MM.1S (cell line): ENCODE results near the gene TMEM218.

ENCODE experiments used
- DNase-seq: peaks from one replicate; pipeline ENCODE4 v3.0.0-alpha.2; 2015
- H2AFZ ChIP-seq: fragments of 300-600 bp; sonication (generic); 2 replicates; pipeline ENCODE4 v1.6.0; 2016; ENCODE audit warnings: antibody characterized with exemption, low read length
- H3F3A ChIP-seq: fragments of 300-600 bp; sonication (generic); 2 replicates; pipeline ENCODE4 v1.6.1; 2016; ENCODE audit warnings: mild to moderate bottlenecking, antibody characterized with exemption, low read length, moderate library complexity, mixed read lengths; ENCODE audit not compliant: insufficient read depth
- H3K27ac ChIP-seq: fragments of 300-600 bp; sonication (generic); 2 replicates; pipeline ENCODE4 v1.5.1; 2016; ENCODE audit warnings: mild to moderate bottlenecking, low read length
- H3K27me3 ChIP-seq: fragments of 300-600 bp; sonication (generic); replicated peaks from 2 replicates; pipeline ENCODE4 v1.6.0; 2016; ENCODE audit warnings: low read length; ENCODE audit not compliant: insufficient read depth
- H3K36me3 ChIP-seq: fragments of 300-600 bp; sonication (generic); replicated peaks from 2 replicates; pipeline ENCODE4 v1.6.1; 2016; ENCODE audit warnings: mild to moderate bottlenecking, low read length, mixed read lengths; ENCODE audit not compliant: insufficient read depth
- H3K4me1 ChIP-seq: fragments of 300-600 bp; sonication (generic); 2 replicates; pipeline ENCODE4 v1.6.1; 2016; ENCODE audit warnings: low read length, mixed read lengths
- H3K4me2 ChIP-seq: fragments of 300-600 bp; sonication (generic); 2 replicates; pipeline ENCODE4 v1.6.0; 2016; ENCODE audit warnings: low read depth, low read length
- H3K4me3 ChIP-seq: fragments of 300-600 bp; sonication (generic); 2 replicates; pipeline ENCODE4 v1.5.1; 2016; ENCODE audit warnings: low read length, mixed read lengths
- H3K79me2 ChIP-seq: fragments of 300-600 bp; sonication (generic); 2 replicates; pipeline ENCODE4 v1.6.1; 2016; ENCODE audit warnings: mixed run types, low read length, mixed read lengths
- H3K9ac ChIP-seq: fragments of 300-600 bp; sonication (generic); 2 replicates; pipeline ENCODE4 v1.6.1; 2016; ENCODE audit warnings: low read length, mixed read lengths
- H3K9me2 ChIP-seq: fragments of 300-600 bp; sonication (generic); replicated peaks from 2 replicates; pipeline ENCODE4 v1.6.1; 2016; ENCODE audit warnings: mild to moderate bottlenecking, low read length, mixed read lengths; ENCODE audit not compliant: insufficient read depth
- H3K9me3 ChIP-seq: fragments of 300-600 bp; sonication (generic); replicated peaks from 2 replicates; pipeline ENCODE4 v1.6.1; 2016; ENCODE audit warnings: mild to moderate bottlenecking, low read length, mixed read lengths; ENCODE audit not compliant: insufficient read depth
- H4K20me1 ChIP-seq: fragments of 300-600 bp; sonication (generic); 2 replicates; pipeline ENCODE4 v1.6.1; 2016; ENCODE audit warnings: mild to moderate bottlenecking, low read length, moderate library complexity, mixed read lengths; ENCODE audit not compliant: insufficient read depth
- EZH2 ChIP-seq: fragments of 300-600 bp; sonication (generic); optimal IDR thresholded peaks from 2 replicates; pipeline ENCODE3; 2017; ENCODE audit warnings: low read depth, mild to moderate bottlenecking, antibody characterized with exemption, low read length, mixed read lengths
- EZH2phosphoT487 ChIP-seq: fragments of 300-600 bp; sonication (generic); IDR thresholded peaks from 2 replicates; pipeline ENCODE4 v1.6.1; 2018; ENCODE audit warnings: antibody characterized with exemption, low read length
- TF ChIP-seq, protein P1 (sequence below): fragments of 300-600 bp; sonication (generic); IDR thresholded peaks from 2 replicates; pipeline ENCODE4 v1.5.1; 2016; ENCODE audit warnings: antibody characterized with exemption, low read length, mixed read lengths

TMEM218 gene

DNA sequence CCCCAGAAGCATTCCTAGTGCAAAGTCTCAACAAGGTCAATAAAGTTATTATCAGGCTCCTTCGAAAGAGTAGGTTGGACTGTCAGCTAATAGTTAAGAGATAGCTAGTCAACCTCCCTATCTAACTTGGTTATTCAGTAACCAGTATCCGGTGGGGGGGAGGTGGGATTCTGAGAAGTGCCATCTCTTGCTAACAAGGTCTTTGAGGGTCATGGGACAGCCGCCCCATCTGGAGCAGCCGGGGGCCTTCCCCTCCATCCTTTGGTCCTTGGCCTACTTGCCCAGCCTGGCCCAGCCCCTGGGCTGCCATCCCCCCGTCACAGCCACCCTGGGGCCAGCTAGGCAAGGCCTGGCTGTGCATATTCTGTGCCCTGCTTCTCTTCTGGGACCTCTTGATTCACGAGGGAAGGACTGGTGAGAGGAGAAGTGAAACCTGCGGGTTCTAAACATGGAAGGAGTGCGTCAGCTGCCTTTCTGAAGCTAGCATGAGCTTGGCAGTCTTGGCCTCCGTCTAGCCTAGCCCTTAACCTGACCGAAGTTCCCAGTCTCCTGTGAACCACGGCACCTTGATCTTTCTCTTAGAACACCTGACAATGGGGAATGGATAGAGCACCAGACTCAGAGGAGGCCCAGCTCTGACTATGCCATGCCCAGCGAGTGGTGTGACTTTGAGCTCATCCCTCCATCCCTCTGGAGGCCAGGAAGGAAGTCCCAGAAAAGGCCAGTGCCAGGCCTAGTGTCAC lies 39.0 kb downstream of the TMEM218 start:
- Histone ChIP-seq H3F3A (peaks cover 11% of the 10 kb centered on the region; the same call in 1 of the 2 replicates), H2AFZ (peak overlapping the region; percentile 68), H3K27me3 (no peaks in the 10 kb centered on the region), H3K79me2 (no peaks in the 10 kb centered on the region), H3K4me3 (no peak overlapping the region), H3K9ac (peak overlapping the region; percentile 46), H3K9me2 (no peaks in the 10 kb centered on the region), H4K20me1 (no peaks in the 10 kb centered on the region), H3K4me2 (peak overlapping the region; percentile 29), H3K36me3 (no peaks in the 10 kb centered on the region), H3K9me3 (no peaks in the 10 kb centered on the region), H3K27ac (peak overlapping the region; percentile 88), H3K4me1 (peaks cover 38% of the 10 kb centered on the region)
- TF ChIP-seq, protein P1, sequence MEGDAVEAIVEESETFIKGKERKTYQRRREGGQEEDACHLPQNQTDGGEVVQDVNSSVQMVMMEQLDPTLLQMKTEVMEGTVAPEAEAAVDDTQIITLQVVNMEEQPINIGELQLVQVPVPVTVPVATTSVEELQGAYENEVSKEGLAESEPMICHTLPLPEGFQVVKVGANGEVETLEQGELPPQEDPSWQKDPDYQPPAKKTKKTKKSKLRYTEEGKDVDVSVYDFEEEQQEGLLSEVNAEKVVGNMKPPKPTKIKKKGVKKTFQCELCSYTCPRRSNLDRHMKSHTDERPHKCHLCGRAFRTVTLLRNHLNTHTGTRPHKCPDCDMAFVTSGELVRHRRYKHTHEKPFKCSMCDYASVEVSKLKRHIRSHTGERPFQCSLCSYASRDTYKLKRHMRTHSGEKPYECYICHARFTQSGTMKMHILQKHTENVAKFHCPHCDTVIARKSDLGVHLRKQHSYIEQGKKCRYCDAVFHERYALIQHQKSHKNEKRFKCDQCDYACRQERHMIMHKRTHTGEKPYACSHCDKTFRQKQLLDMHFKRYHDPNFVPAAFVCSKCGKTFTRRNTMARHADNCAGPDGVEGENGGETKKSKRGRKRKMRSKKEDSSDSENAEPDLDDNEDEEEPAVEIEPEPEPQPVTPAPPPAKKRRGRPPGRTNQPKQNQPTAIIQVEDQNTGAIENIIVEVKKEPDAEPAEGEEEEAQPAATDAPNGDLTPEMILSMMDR, result no peak
- no peak for TF ChIP-seq EZH2
- TF ChIP-seq EZH2phosphoT487, result no peak
- peak; percentile 82 for DNase-seq

DNA sequence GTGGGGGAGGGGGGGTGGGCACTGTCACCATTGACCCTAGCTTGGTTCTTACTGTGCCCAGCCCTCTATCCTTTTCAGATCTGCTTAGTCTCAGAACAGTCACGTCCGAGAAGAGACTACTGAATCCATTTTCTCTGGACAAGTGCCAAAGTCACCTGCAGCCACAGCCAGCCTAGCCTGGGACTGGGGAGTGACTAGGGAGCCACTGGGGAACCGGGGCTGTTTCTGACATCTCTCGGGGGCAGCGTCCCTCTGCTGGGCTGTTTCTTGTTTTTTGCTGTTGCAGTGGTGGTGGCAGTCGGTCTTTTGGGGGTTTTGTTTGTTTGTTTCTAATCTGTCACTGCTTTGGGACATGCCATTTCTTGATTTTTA lies 39.6 kb downstream of the TMEM218 start:
- Histone ChIP-seq H3K9ac (peak overlapping the region; percentile 46; the same call in 1 of the 2 replicates), H3K4me1 (peaks cover 38% of the 10 kb centered on the region), H3K79me2 (no peaks in the 10 kb centered on the region), H3K36me3 (no peaks in the 10 kb centered on the region), H3K27ac (peak overlapping the region; percentile 88), H3F3A (peaks cover 11% of the 10 kb centered on the region; the same call in 1 of the 2 replicates), H3K4me2 (peak overlapping the region; percentile 29), H3K4me3 (no peak overlapping the region), H3K9me2 (no peaks in the 10 kb centered on the region), H2AFZ (peak overlapping the region; percentile 68), H3K9me3 (no peaks in the 10 kb centered on the region), H3K27me3 (no peaks in the 10 kb centered on the region), H4K20me1 (no peaks in the 10 kb centered on the region)
- DNase-seq, result no peak
- TF ChIP-seq EZH2phosphoT487, result no peak
- no peak for TF ChIP-seq EZH2
- TF ChIP-seq, protein P1, result no peak

DNA sequence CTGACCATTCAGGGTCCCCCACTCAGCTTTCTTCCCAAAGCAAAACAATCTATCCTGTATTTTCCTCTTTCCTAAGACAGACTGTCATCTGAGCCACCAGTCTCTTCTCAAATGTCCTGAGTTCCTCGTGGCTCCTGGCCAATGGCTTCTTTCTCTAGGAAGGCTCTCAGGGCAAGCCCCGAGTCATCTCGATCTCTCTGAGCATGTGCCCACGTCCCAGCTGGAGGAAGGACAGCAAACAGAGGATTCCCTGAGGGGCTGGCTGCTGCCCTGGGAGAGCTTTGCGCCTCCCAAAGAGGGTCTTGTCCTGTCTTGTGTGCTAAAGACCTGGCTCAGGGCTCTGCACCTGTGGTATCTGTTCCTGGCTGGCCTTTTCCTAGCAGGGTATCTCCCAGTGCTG lies 40.0 kb downstream of the TMEM218 start:
- Histone ChIP-seq H3K27ac (peak overlapping the region; percentile 37; the same call in 1 of the 2 replicates), H3K4me2 (no peak overlapping the region), H3K9me2 (no peaks in the 10 kb centered on the region), H3K9me3 (no peaks in the 10 kb centered on the region), H3K36me3 (no peaks in the 10 kb centered on the region), H3K27me3 (no peaks in the 10 kb centered on the region), H2AFZ (no peak overlapping the region), H4K20me1 (no peaks in the 10 kb centered on the region), H3K4me1 (peaks cover 38% of the 10 kb centered on the region), H3K79me2 (no peaks in the 10 kb centered on the region), H3K9ac (no peak overlapping the region), H3F3A (peaks cover 11% of the 10 kb centered on the region; the same call in 1 of the 2 replicates), H3K4me3 (no peak overlapping the region)
- no peak for DNase-seq
- TF ChIP-seq, protein P1, result no peak
- no peak for TF ChIP-seq EZH2phosphoT487
- TF ChIP-seq EZH2, result no peak
